Measurements from ENCODE around the gene PRDM16. TPM values are rescaled to one million over a fixed set of nuclear protein-coding genes. Genes with fewer than 3 reads are reported as not detected.
A peak's percentile ranks its signal among the peaks of the same experiment; 100 is the strongest.

Gene PRDM16
- total RNA-seq, 1 donor = 6.5 TPM

- no peaks in the 10 kb centered on the region for H3K9me3 ChIP-seq (ENCODE audit: low read depth, low read length)
- H3K4me2 ChIP-seq (ENCODE audit: insufficient read depth, low read length) = peak overlapping the region; percentile 67
- no peak for TF ChIP-seq CTCF (IDR thresholded peaks at IDR 0.05; ENCODE audit: extremely low read depth, low read depth, low read length)
- H4K20me1 ChIP-seq (ENCODE audit: insufficient read depth, low read length) = no peaks in the 10 kb centered on the region
- H3K27ac ChIP-seq (ENCODE audit: low read depth, low read length) = peak overlapping the region; percentile 100
- DNase-seq (ENCODE audit: insufficient read length, low spot score, missing footprints) = peak; percentile 68
- H2AFZ ChIP-seq (ENCODE audit: low read length) = peak overlapping the region; percentile 57
- no peaks in the 10 kb centered on the region for H3K27me3 ChIP-seq (ENCODE audit: insufficient read depth, low read length)
- no peaks in the 10 kb centered on the region for H3K36me3 ChIP-seq (ENCODE audit: insufficient read depth, low read length)
- H3K4me3 ChIP-seq (ENCODE audit: insufficient read depth, low read length) = peak overlapping the region; percentile 49
- H3K4me1 ChIP-seq (ENCODE audit: insufficient read depth, low read length) = peaks cover 36% of the 10 kb centered on the region
- H3K79me2 ChIP-seq (ENCODE audit: insufficient read depth, low read length) = no peaks in the 10 kb centered on the region
These were observed 243.4 kb downstream of the PRDM16 start for GRCh38 chr1:3312310-3312897.

GRCh38 chr1:3312898-3313575, 244.0 kb downstream of the PRDM16 start:
- Histone ChIP-seq H3K4me3 (ENCODE audit: insufficient read depth, low read length) (peak overlapping the region; percentile 49), H3K4me1 (ENCODE audit: insufficient read depth, low read length) (peaks cover 29% of the 10 kb centered on the region), H3K27me3 (ENCODE audit: insufficient read depth, low read length) (no peaks in the 10 kb centered on the region), H2AFZ (ENCODE audit: low read length) (peak overlapping the region; percentile 61), H3K4me2 (ENCODE audit: insufficient read depth, low read length) (peak overlapping the region; percentile 67), H3K27ac (ENCODE audit: low read depth, low read length) (peak overlapping the region; percentile 100), H3K9me3 (ENCODE audit: low read depth, low read length) (no peaks in the 10 kb centered on the region), H3K79me2 (ENCODE audit: insufficient read depth, low read length) (no peaks in the 10 kb centered on the region), H4K20me1 (ENCODE audit: insufficient read depth, low read length) (no peaks in the 10 kb centered on the region), H3K36me3 (ENCODE audit: insufficient read depth, low read length) (no peaks in the 10 kb centered on the region)
- DNase-seq (ENCODE audit: insufficient read length, low spot score, missing footprints) = peak; percentile 99
- TF ChIP-seq CTCF (IDR thresholded peaks at IDR 0.05; ENCODE audit: extremely low read depth, low read depth, low read length) = no peak

GRCh38 chr1:3313576-3313950, 244.6 kb downstream of the PRDM16 start:
- peak; percentile 98 for DNase-seq (ENCODE audit: insufficient read length, low spot score, missing footprints)
- no peaks in the 10 kb centered on the region for H3K36me3 ChIP-seq (ENCODE audit: insufficient read depth, low read length)
- no peaks in the 10 kb centered on the region for H3K9me3 ChIP-seq (ENCODE audit: low read depth, low read length)
- no peaks in the 10 kb centered on the region for H3K27me3 ChIP-seq (ENCODE audit: insufficient read depth, low read length)
- no peak for TF ChIP-seq CTCF (IDR thresholded peaks at IDR 0.05; ENCODE audit: extremely low read depth, low read depth, low read length)
- peak overlapping the region; percentile 61 for H2AFZ ChIP-seq (ENCODE audit: low read length)
- peak overlapping the region; percentile 100 for H3K27ac ChIP-seq (ENCODE audit: low read depth, low read length)
- H4K20me1 ChIP-seq (ENCODE audit: insufficient read depth, low read length) = no peaks in the 10 kb centered on the region
- H3K4me1 ChIP-seq (ENCODE audit: insufficient read depth, low read length) = peaks cover 27% of the 10 kb centered on the region
- peak overlapping the region; percentile 64 for H3K4me2 ChIP-seq (ENCODE audit: insufficient read depth, low read length)
- no peaks in the 10 kb centered on the region for H3K79me2 ChIP-seq (ENCODE audit: insufficient read depth, low read length)
- H3K4me3 ChIP-seq (ENCODE audit: insufficient read depth, low read length) = peak overlapping the region; percentile 44

Measured in osteoblast (primary cell).